Cerebellar cortex (tissue), 1 donor: ENCODE measurements around the gene RAB24.
"Not testable (repeated sequence)": the region's sequence is repeated elsewhere in the genome, so short reads cannot be mapped to it uniquely, and the experiment has no call there.

Source experiments
- DNase-seq: peaks from one replicate; pipeline ENCODE4 v3.0.0-alpha.2; 2015; ENCODE audit warnings: low spot score

The RAB24 gene

DNA sequence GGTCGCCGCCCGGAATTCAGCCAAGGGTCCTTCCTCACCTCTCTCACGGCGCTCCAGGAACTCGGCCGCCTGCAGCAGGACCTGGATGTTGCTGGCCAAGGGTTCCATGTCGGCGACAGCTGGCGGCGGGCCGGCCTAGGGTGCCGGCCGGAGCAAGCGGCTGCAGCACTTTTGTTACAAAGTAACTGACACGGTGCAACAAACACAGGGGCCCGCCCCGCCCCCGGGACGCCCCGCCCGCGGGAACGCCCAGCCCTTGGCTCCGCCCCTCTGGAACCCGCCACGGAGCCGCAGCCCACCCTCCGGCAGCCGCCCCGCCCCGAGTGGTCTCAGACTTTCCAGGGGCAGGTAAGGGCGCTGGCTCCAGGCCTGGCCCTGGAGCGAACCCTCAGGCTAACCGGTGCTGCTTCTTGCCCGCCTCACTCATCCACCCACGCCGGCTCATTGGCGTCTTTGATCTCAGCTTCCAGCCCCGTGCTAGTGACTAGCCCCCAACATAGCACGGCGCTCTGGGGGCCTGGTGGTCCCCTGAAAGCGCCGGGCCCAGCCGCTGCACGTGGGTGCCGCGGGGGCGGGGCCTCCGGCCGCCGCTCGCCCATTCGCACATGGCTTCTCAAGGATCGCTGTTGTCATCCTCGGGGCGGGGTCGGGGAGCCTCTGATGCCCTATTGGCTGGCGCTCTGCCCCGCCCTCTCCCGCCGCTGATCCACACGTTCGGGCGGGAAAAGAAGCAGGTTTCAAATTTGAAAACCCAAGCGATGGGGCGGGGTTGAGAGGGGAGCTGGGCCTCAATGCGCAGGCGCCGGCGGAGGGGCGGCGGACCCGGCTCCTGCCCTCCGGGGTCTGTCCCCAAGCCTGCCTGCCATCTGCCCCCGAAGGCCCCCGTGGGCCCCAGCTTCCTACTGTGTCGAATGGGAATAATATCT, 8.5 kb upstream of the RAB24 start, which contains the start of gene MXD3:
TSS of gene MXD3 (minus strand) at position 176 of the 926 bp plus-strand sequence. CDS start at position 108, 68 bp downstream.
- peak; percentile 96 for DNase-seq

DNA sequence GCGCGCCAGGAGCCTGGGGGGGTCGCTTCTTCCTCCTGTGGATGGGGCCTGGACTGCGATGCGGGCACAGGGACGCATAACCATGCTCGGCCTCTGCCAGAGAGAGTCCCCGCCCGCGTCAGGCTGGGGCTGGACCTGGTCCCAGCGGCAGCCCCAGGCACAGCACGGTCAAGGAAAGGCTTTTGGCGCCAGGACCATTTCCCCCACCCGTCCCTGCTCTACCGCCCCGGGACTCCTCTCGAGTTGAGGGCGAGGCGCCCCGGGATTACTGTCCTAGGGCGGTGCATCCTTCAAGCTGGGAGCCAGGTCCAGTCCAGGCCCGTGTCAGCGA, 7.8 kb upstream of the RAB24 start:
- DNase-seq = no peak

DNA sequence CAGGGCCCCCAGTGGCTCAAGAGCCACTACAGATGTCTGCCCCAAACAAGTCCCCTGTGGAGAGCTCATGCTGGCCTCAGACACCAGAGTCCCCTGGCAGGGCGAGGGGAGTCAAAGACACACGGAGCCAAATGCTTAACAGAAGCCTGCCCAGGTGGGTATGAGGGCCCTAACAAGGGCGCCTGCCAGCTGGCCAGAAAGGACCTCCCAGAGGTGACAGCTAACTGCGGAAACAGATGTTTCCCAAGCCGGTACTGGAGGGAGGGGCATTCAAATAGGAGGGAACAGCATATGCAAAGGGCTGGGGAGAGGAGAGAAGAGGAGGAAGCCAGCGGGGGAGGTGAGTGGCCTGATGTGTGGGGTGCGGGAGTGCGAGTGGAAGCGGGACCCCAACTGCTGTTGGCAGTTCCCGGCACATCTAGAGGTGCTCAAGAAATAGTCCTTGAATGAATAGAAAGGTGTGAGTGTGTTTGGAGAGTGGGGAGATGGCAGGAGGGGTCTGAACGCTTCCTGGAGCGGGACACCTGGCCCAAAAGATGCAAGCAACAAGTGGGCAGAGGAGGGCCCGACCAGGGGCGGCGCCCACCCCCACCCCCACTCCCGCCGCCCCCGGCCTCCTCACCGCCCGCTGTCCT, 7.4 kb upstream of the RAB24 start:
- no peak for DNase-seq

DNA sequence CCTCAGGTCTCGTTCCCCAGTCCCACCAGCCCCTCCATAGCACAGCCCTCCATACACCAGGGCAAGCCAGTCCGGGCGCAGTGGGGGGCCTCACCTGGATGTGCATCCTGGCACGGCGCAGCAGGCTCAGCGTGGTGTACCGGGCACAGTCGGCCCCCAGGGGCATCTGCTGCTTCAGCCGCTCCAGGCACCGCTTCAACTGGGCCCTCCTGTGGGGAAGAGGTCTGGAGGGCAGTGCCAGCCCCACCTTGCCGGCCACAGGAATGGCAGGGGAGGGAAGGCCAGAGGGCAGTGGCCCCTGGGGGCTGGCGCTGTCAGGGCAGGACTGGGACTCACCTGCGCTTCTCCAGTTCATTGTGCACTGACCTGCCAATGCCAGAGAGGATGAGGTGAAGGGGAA, 6.8 kb upstream of the RAB24 start:
- DNase-seq = no peak

DNA sequence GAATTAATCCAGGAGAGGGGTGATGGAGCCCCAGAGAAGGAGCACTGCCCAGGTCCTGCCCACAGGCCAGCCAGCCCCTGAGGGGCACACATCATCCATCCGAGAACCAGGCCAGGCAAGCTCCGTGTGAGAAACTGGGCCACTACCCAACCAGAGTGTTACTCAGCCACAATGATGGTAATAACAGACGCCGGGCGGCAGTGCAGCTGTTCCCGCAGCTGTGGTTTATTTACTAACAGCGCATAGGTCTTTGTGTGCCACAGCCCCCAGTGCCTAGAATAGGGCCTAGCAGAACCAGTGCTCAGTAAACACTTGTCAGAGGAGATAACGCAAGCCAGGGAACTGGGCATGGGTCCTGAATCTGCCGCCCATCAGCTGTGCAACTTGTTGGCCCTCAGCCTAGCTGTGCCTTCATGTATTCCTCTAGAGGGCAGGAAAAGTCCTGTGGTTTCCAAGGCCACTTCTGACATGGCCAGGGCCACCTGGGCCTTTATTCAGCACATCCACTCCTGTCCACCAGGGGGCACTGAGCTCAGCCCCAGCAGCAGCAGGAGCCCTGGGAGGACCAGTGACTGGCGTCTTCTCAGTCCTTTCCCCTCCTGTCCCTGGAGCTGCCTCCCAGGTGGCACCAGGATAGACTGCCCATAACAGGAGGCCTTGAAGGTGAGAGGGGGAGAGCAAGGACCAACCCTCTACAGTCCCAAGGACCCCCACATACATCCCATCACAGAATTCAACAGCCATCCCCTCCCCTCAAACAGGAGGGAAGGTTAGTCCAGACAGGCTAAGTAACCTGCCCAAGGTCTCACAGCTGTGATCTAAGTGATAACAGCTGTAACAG, 6.1 kb upstream of the RAB24 start:
- peak; percentile 85 for DNase-seq

DNA sequence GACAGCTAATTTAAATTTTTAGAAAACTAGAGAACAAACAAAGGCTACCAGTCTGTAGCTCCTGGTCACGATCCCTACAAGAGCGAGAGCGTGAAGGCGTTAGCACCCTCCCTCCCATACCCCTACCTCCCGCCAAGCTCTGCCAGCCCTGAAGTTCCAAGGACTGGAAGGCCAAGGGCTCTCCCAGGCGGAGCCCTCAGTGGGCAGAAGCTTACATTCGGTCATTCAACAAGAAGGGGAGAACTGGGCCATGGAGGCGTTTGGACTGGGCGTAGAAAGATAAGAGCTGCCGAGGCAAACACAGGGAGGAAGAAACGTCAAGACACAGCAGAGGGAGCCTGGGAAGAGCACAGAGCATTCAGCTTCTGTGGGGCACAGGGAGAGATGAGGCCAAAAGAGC, 5.2 kb upstream of the RAB24 start:
- DNase-seq = no peak

DNA sequence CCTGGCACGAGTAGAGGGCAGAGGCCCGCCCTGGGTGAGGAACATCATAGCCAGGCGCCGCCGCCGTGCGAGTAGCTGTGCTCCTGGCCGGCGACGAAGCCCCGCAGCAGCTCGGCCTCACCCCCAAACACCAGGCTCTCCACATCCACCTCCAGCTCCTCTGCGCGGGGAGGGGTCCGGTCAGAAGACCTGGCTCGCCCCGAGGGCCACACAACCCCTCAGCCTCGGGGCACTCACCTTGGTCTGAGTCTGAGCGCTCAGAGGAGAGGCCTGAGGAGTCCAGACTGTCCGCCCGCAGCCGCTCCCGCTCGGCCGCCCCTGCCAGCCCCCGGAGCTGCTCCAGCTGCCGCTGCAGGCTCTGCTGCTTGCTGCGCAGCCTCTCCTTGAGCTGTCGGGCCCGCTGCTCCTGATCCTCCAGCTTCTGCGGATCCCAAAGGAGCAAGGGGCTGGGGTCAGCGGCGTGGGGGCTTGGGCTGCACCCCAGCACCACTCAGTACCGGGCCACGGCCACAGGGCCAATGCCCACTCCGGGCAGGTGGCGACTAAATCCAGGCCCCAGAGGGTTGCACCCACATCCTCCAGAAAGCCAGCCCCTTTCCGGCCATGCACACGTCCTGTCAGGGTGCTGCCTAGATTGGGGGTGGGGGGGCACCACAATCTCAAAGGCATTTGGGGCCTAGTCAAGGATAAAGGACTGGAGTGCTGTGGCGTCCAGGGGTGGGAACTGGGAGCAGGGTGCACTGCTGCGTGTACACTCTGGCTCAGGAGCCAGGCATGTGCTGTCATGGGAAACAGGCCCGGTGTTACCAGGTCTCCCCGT, 4.2 kb upstream of the RAB24 start:
- DNase-seq = no peak

DNA sequence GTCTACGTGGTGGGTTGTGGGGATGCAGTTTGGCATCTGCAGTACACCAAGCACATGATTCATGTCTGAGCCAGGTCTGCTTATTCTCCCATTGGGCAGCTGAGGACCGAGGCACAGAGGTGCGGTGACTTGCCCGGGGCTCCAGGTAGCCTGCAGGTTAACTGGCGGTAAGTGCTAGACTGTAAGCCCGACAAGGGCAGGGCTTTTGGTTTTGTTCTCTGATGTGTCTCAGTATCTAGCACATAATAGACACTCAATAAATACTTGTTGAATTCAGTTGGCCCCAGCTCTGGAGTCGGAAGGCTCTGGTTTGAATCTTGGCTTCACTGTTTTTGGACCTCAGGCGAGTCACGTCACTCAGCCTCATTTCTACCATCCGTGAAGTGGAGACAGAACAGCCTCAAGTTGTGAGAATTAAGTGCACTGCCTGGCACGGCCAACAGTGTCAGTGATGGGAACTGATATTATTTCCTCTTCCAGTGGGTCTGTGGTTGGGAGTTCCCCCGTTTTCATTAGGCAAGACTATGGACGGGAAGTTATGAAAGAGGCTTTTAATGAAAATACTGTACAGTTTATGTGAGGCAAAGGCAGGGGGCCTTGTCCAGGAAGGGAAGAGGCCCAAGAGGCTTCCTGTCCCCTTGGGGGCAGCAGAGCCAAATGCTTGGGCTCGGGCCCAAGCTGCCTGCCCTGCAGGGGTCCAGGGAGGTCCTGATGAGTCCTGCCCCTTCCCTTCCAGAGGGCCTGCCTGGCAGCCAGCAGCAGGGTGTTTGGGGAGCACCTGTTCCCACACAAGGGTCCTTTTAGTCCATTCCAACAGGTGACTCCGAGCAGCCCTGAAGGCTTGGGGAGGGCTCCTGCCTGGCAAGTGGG, 3.4 kb upstream of the RAB24 start:
- DNase-seq = no peak

DNA sequence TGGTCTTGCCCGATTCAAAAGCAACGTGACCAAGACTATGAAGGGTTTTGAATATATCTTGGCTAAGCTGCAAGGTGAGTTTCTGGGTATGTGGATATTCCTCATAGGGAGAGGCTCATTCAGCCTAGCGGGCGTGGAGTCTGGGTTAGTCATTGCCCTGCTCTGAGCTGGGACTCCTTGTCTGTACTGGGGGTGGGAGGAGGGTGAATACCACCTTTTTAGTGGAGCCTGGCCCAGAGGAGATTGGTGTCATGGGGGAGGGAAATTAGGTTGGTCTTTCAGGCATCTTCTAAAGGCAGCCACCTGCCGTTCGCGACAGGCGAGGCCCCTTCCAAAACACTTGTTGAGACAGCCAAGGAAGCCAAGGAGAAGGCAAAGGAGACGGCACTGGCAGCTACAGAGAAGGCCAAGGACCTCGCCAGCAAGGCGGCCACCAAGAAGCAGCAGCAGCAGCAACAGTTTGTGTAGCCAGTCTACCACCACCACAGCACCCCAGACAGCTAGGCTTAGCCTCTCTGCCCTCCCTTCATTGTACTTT, 2.7 kb upstream of the RAB24 start:
- not testable (repeated sequence) for DNase-seq

DNA sequence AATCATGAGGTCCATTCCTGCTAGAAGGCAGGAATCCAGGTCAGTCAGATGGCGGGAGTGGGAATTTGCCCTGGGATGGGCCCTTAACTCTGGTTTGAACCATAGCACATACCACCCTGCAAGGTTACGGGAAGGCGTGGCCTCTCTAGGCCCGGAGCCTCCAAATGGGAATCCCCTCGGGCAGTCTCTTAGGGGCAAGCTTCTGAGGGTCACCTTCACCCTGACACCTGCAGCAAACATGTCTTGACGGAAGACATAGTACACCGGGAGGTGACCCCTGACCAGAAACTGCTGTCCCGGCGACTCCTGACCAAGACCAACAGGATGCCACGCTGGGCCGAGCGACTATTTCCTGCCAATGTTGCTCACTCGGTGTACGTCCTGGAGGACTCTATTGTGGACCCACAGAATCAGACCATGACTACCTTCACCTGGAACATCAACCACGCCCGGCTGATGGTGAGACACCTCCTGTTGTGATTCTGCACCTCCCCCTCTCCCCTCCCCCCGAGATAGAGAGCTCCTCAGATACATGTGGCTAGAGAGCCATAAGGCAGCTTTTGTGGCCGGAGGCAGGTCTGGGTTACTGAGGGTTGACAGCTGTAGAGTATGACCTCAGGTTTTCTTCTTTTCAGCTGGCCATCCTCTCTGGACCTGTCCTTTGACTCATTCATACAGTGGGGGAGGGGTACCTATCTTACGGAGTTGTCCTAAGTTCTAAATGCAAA, 1.0 kb upstream of the RAB24 start:
- no peak for DNase-seq

DNA sequence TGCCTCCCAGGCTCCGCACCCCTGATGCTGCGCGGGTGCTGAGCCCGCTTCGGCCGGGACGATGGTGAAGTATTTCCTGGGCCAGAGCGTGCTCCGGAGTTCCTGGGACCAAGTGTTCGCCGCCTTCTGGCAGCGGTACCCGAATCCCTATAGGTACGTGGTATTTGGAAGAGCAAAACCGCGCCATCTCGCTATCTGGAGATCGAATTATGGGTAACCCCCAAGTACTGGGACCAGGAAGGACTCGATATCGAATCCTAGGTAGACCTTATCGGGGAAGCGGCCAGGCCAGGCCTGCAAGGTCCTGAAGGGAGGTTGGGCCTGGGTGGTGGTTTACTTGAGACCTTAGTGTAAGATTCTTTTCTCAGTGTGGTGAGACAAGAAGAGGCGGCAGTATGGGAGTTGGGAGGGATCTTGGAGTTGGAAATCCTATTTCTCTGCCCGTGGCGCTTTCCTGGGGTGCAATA, 439 bp upstream of the RAB24 start:
- no peak for DNase-seq

DNA sequence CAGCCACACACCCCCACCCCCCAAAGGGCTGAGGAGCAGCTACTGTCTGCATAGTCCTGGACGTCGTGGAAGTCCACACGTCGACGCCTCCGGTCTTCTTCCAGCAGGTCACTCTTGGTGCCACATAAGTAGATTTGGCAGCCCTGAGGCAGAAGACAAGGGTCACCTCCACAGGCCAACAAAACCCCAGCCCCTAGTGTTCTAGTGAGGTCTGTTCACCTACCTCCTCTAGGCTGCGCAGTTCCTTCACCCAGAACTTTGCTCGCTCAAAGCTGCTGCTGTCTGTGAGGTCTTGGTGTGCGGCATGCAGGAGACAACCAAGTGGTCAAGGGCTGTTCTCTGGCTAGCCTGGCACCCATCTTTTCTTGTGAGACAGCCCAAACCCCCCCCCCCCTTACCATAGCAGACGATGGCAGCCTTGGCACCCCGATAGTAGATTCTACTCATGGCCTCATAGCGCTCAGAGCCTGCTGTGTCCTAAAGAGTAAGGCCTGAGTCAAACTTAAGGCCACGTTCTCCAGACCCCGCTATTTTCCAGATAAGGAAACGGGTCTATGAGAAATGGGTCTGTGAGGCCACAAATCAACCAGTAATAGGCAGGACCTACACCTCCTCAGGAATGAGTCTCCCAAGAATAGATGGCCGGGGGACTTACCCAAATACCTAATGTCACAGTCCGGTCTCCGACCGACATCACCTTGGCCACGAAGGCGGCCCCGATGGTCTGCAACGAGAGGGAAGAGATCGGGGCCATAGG, 987 bp downstream of the RAB24 start:
- peak; percentile 69 for DNase-seq

DNA sequence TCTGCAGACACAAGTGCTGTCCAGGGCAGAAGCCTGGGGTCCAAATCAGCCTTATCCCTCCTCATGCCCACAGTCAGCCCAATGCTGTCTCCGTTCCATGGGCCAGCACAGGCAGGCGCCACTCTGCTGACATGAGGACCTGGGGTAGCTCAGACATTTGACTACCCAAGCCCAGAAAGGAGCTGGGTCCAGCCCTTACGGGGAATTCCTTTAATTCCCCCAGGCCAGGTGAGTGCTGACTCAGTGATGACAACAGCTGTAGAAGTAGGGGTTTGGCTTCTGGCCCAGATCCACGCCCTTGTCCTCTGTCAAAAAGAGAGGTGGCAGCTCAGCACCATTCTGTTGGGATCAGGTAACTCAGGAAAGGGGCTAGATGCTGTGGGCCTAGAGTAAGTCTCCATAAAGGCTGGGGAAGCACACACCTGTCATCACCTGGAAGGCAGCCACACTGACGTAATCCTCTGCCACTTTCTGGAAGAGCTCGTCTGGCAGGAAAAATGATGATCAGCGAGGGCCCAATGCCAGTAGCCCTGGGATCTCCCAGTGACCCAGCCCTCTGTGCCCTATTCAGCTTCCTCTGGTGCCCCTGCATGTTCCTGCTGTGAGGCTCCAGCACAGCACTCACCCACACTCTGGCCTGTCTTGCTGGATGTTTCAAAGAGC, 1.9 kb downstream of the RAB24 start:
- peak; percentile 76 for DNase-seq

DNA sequence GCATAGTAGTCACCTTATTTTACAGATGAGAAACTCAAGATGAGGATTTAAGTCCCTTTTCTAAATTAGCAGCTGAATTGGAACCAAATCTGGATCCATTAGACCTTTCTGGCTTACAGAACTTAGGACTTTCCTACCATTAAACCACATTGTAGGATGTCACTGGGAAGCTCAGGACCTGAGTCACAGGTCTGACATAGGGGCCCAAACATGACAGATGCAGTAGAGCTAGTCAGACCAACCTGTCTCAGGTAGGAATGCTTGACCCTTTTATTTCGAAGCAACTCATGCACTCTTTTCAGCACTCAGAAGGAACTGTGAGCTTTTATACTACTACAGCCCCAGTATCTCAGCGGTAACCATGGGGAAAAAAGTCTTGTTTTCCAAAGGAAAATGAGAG, 2.6 kb downstream of the RAB24 start:
- no peak for DNase-seq

DNA sequence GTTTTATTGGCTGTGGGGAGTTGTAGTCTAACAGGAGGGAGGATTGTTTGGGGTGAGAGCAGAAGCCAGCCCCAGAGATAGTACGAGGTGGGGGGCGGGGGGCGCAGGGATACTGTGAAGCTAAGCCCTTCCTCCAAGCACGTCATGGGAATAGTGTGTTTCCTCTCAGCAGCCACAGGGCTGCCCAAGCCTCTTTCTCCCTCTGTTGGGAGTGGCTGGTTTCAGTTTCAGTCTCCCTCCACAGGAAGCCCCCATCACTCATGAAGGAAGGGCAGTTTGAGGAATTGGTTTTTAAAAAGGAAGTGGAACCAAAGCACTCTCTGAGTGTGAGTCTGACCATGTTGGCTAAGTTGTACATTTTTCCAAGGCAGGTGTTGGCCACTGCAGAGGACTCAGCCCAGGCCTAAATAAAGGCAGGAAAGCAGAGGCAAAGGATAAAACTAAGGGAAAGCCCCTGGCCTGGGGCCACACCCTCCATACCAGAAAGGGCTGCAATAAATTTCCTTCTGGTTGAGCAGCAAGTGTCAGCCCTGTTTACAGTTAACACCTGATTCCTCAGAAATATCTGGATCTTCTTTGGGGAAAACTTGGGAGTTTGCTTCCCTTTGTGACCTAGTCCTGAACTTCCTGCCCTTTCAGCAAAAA, 3.2 kb downstream of the RAB24 start:
- DNase-seq = no peak

DNA sequence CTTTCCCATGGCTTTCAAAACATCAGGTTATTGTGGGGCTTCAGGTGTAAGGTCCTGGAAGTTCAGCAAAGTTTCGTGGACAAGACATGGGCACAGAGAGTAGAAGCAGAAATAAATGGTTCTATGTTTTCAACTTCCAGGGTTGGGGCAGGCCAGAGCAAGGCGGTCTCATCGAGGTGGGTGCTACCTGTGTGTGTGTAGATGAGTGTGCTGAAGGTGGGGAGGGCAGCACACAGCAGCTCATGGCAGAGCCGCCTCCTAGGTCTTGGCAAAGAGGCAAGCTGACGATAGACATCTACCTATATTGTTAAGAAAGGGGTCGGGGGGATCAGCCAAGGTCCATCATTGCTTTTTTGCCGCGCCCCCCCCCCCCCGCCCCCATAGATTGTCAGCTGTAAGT, 3.8 kb downstream of the RAB24 start:
- no peak for DNase-seq

DNA sequence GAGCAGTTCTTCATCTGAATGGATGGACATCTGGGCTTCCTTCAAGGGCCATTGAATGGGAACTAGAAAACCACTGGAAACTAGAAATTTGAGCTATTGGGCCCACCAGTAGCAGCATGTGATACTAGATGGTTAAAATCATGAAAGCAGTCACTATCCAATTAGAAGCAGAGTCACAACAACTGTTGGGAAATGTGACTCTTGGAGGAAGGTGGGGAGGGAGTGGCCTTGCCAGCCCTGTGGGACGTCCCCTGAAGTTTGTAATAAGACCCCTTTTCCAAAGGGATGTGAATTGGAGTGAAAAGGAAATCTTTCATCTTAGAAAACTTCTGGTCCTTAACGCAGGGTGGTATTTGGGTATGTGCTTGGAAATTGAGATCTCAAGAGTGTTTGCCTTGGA, 5.6 kb downstream of the RAB24 start:
- DNase-seq = no peak

DNA sequence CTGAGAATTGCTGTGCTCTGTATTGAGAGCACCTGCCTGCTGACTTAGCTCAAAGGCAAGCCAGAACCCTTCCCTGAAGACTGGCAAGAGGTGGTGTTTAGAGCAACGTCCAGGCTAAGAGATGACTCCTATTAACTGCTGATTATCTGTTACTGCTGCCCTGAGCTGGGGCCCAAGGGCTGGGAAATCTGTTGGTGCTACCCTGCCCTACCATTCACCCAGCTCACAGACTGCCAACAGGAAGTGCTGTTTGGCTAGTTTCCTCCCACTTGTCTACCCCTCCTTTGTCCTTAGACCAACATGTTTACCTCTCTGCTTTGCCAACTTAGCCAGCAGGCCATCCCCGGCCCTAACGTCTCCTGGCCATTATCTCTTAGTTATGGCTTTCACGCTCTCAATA, 6.9 kb downstream of the RAB24 start:
- no peak for DNase-seq
